Neutrophil (primary cell): ENCODE measurements around the gene PLPPR1.

ENCODE experiments used
- H3K27ac ChIP-seq: fragments of 200-600 bp; sonication (generic); 2 replicates; pipeline ENCODE4 v1.5.1; 2016; ENCODE audit warnings: mild to moderate bottlenecking, moderate library complexity
- H3K27me3 ChIP-seq: fragments of 200-600 bp; sonication (generic); 2 replicates; pipeline ENCODE4 v1.6.0; 2016; ENCODE audit warnings: mild to moderate bottlenecking
- H3K36me3 ChIP-seq: fragments of 200-600 bp; sonication (generic); 2 replicates; pipeline ENCODE4 v1.5.1; 2017
- H3K4me1 ChIP-seq, 2 experiments: fragments of 200-600 bp in 1 of 2; sonication (generic) in 1 of 2; 1 replicate in 1 of 2; 2 replicates in 1 of 2; pipeline versions ENCODE4 v1.5.1 to v1.6.1; 2013 to 2016; ENCODE audit warnings: low read depth in 1 of 2, low read length in 1 of 2, mild to moderate bottlenecking in 1 of 2, moderate library complexity in 1 of 2; ENCODE audit not compliant: control insufficient read depth in 1 of 2, insufficient read depth in 1 of 2
- H3K4me3 ChIP-seq, 2 experiments: fragments of 200-600 bp in 1 of 2; sonication (generic) in 1 of 2; 1 replicate in 1 of 2; 2 replicates in 1 of 2; pipeline ENCODE4 v1.5.1; 2013 to 2016; ENCODE audit warnings: low read depth in 1 of 2, low read length in 1 of 2, mild to moderate bottlenecking in 1 of 2, moderate library complexity in 1 of 2
- H3K9me3 ChIP-seq: fragments of 200-600 bp; sonication (generic); 2 replicates; pipeline ENCODE4 v1.5.1; 2016
- TF ChIP-seq, protein P1 (sequence below): fragments of 200-600 bp; sonication (generic); IDR thresholded peaks from 2 replicates; pipeline ENCODE4 v1.5.1; 2016; ENCODE audit warnings: antibody characterized with exemption

Gene PLPPR1

DNA sequence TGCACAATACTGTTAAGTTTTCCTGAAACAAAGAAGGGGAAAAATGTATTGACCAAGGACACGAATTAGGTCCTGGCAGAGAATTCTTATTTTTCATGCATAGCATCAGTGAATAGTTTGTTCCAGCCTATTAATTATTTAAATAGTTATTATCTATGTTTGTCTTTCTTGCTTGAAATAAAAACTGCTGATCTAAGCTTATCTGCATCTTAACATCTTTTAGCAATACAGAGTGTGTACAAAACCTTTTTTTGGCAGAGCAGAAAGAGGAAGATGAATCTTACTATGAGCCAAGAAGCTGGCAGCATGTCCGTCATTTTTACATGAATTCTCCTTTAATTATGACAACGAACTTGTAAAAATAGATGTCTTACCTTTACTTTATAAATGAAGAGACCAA, 23.3 kb upstream of the PLPPR1 start:
- no peak overlapping the region for H3K27ac ChIP-seq
- TF ChIP-seq, protein P1, sequence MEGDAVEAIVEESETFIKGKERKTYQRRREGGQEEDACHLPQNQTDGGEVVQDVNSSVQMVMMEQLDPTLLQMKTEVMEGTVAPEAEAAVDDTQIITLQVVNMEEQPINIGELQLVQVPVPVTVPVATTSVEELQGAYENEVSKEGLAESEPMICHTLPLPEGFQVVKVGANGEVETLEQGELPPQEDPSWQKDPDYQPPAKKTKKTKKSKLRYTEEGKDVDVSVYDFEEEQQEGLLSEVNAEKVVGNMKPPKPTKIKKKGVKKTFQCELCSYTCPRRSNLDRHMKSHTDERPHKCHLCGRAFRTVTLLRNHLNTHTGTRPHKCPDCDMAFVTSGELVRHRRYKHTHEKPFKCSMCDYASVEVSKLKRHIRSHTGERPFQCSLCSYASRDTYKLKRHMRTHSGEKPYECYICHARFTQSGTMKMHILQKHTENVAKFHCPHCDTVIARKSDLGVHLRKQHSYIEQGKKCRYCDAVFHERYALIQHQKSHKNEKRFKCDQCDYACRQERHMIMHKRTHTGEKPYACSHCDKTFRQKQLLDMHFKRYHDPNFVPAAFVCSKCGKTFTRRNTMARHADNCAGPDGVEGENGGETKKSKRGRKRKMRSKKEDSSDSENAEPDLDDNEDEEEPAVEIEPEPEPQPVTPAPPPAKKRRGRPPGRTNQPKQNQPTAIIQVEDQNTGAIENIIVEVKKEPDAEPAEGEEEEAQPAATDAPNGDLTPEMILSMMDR: no peak
- H3K4me3 ChIP-seq: no peak overlapping the region
- no peaks in the 10 kb centered on the region for H3K36me3 ChIP-seq
- H3K4me1 ChIP-seq: no peaks in the 10 kb centered on the region
- no peaks in the 10 kb centered on the region for H3K9me3 ChIP-seq
- H3K27me3 ChIP-seq: no peaks in the 10 kb centered on the region

DNA sequence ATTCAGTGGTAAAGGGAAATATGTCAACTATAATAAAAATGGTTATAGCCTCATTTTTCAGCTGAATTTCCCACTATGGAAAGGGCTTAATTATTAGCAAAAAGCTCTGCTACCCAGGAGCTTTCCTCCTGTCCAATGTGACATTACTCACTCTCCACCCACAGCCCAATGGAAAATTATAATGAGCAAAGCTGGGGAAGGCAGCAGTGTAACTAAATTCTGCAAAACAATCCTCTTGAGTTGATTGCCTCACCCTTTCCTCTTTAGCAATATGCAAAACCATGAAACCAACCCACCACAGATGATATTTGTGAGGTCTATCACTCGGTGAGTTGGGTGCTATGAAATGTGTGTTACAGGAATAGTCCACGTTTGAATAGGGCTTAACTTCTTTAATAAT, 14.0 kb upstream of the PLPPR1 start:
- Histone ChIP-seq H3K4me3 (no peak overlapping the region), H3K4me1 (no peaks in the 10 kb centered on the region), H3K27me3 (no peaks in the 10 kb centered on the region), H3K36me3 (no peaks in the 10 kb centered on the region), H3K27ac (no peak overlapping the region), H3K9me3 (no peaks in the 10 kb centered on the region)
- TF ChIP-seq, protein P1: no peak

DNA sequence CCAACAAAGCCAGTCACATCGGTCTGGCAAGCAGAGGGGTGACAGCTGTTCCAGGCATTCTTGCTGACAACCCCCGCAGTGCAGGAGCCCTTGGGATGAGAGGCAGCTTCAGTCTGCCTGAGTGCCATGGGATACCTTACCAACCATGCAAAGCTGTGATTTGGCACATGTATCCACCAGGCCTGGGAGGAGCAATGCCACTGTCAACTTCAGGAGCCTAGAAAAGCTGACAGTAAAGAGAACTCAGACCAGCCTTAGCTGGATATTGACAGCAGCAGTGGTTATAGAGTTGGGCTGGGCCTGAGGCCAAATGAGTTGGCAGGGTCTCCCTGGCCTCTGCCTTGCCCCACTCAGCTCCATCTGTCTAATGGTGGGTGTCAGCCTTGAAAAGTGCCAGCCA, 10.1 kb upstream of the PLPPR1 start:
- Histone ChIP-seq H3K36me3 (no peaks in the 10 kb centered on the region), H3K9me3 (no peaks in the 10 kb centered on the region), H3K27ac (no peak overlapping the region), H3K4me3 (no peak overlapping the region), H3K27me3 (no peaks in the 10 kb centered on the region), H3K4me1 (no peaks in the 10 kb centered on the region)
- TF ChIP-seq, protein P1: no peak

DNA sequence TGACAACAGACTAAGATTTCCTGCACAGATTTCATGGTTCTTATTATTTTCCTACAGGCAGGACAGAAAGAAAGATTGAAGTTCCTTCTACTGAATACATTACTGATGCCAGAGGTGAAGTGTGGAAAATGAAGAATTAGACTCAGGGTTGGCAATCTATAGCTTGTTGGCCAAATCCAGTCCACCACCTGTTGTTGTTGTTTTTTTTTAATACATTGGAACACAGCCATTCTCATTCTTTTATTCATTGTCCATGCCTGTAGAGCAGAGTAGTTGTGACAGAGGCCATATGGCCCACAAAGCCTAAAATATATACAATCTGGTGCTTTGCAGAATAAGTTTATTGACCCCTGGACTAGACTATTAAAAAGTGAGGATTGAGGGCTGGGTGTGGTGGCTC, 5.8 kb upstream of the PLPPR1 start:
- Histone ChIP-seq H3K4me1 (no peaks in the 10 kb centered on the region), H3K36me3 (no peaks in the 10 kb centered on the region), H3K27ac (no peak overlapping the region), H3K9me3 (no peaks in the 10 kb centered on the region), H3K4me3 (no peak overlapping the region), H3K27me3 (peaks cover 20% of the 10 kb centered on the region)
- TF ChIP-seq, protein P1: no peak

DNA sequence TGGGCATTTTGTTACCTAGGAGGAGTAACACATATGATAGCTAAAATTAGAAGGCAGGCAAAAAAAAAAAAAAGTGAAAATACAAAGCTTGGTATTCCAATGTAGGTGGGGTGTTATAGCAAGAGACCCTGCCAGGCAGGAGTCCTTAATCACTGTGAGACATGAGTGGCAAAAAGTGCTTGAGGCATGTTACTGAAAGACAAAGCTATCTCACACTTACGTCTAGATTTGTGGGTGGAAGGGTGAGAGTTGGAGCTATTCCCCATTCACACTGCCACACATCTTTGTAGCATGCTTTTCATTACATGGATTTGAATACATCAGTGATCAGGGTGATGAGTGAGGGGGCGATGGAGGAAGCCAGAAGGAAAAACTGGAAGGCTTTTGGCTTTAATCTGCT, 2.6 kb upstream of the PLPPR1 start:
- no peaks in the 10 kb centered on the region for H3K36me3 ChIP-seq
- TF ChIP-seq, protein P1: no peak

DNA sequence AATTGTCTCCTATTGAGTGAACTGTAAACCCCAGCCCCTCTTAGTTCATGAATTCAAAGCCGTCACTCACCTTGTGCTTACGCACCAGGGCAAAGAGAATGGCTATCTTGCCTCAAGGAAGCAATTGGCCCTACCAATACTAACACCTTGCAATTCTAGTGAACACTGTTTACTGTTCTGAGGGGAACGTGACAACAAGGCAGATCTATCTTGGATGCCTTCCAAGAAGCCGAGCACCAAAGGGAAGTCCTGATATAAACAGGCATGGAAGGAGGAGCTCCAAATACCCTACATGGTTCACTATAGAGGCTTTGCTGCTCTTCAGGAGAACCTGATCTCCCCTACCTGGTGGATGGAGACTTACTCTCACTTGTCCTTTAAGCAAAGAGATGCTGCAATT, 1.7 kb upstream of the PLPPR1 start:
- Histone ChIP-seq H3K36me3 (no peaks in the 10 kb centered on the region), H3K4me1 (no peaks in the 10 kb centered on the region), H3K9me3 (no peaks in the 10 kb centered on the region), H3K27ac (no peak overlapping the region), H3K4me3 (no peak overlapping the region), H3K27me3 (peaks cover 62% of the 10 kb centered on the region)
- TF ChIP-seq, protein P1: no peak

More for the DNA sequence above, 2.6 kb upstream of the PLPPR1 start:
- Histone ChIP-seq H3K4me3 (no peak overlapping the region), H3K27me3 (peaks cover 53% of the 10 kb centered on the region), H3K27ac (no peak overlapping the region), H3K9me3 (no peaks in the 10 kb centered on the region), H3K4me1 (no peaks in the 10 kb centered on the region)
